ENCODE results near the gene KDM6A. TPM values are rescaled to one million over a fixed set of nuclear protein-coding genes. Genes with fewer than 3 reads are reported as not detected.

The KDM6A gene
- total RNA-seq, 1 donor: 20.3 TPM

DNA sequence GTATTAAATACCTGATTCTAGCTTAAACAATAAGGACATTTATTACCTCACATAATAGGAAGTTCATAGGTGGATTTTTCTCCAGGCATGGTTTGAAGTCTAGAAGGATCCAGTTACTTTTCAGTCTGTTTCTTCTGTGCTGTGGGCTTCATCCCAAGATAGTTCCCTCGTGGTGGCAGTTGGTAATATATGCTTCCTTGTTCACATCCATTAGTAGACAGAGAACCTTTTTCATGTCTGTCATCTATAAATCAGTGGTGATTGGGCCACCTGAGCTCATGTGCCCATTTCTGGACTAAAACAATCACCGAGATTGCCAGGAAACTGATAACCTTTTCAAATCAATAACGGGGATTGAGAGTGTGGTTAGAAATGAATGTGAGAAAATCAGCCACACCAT is 97.7 kb downstream of the KDM6A start:
- Histone ChIP-seq H3K4me3 (ENCODE audit: insufficient read depth, low read length) (no peak overlapping the region), H2AFZ (ENCODE audit: low read length) (no peak overlapping the region), H4K20me1 (ENCODE audit: insufficient read depth, low read length) (peaks cover 32% of the 10 kb centered on the region), H3K36me3 (ENCODE audit: insufficient read depth, low read length) (no peaks in the 10 kb centered on the region), H3K27ac (ENCODE audit: low read depth, low read length) (no peak overlapping the region), H3K4me2 (ENCODE audit: insufficient read depth, low read length) (no peak overlapping the region), H3K27me3 (ENCODE audit: insufficient read depth, low read length) (no peaks in the 10 kb centered on the region), H3K79me2 (ENCODE audit: insufficient read depth, low read length) (peaks cover 74% of the 10 kb centered on the region), H3K4me1 (ENCODE audit: insufficient read depth, low read length) (peaks cover 4% of the 10 kb centered on the region), H3K9me3 (ENCODE audit: low read depth, low read length) (no peaks in the 10 kb centered on the region)
- TF ChIP-seq, protein P1, sequence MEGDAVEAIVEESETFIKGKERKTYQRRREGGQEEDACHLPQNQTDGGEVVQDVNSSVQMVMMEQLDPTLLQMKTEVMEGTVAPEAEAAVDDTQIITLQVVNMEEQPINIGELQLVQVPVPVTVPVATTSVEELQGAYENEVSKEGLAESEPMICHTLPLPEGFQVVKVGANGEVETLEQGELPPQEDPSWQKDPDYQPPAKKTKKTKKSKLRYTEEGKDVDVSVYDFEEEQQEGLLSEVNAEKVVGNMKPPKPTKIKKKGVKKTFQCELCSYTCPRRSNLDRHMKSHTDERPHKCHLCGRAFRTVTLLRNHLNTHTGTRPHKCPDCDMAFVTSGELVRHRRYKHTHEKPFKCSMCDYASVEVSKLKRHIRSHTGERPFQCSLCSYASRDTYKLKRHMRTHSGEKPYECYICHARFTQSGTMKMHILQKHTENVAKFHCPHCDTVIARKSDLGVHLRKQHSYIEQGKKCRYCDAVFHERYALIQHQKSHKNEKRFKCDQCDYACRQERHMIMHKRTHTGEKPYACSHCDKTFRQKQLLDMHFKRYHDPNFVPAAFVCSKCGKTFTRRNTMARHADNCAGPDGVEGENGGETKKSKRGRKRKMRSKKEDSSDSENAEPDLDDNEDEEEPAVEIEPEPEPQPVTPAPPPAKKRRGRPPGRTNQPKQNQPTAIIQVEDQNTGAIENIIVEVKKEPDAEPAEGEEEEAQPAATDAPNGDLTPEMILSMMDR (IDR thresholded peaks at IDR 0.05; ENCODE audit: extremely low read depth, low read depth, low read length): no peak
- no peak for DNase-seq (ENCODE audit: insufficient read length, low spot score, missing footprints)

DNA sequence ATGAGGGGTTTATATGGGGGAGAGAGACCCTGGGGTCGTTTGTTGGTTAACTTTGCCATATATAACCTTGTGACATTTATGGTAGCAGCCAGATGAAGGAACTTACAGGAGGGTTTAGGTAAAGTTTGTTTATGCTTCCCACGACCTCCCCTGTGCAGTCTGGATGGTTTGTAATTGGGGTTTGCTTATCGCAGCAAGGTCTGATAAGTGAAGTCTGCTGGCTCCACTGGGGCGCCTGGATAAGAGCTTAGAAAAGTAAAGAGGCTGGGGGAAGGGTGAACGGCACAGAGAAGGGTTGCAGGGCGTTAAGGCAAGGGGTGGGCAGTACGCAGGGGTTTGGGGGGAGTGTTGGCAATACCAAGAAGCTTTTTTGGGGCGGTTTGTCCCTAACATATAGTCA is 98.7 kb downstream of the KDM6A start:
- Histone ChIP-seq H3K27ac (ENCODE audit: low read depth, low read length) (no peak overlapping the region), H3K4me1 (ENCODE audit: insufficient read depth, low read length) (peaks cover 4% of the 10 kb centered on the region), H3K36me3 (ENCODE audit: insufficient read depth, low read length) (no peaks in the 10 kb centered on the region), H4K20me1 (ENCODE audit: insufficient read depth, low read length) (peaks cover 28% of the 10 kb centered on the region), H3K79me2 (ENCODE audit: insufficient read depth, low read length) (peaks cover 72% of the 10 kb centered on the region), H3K27me3 (ENCODE audit: insufficient read depth, low read length) (no peaks in the 10 kb centered on the region), H3K4me2 (ENCODE audit: insufficient read depth, low read length) (no peak overlapping the region), H2AFZ (ENCODE audit: low read length) (no peak overlapping the region), H3K4me3 (ENCODE audit: insufficient read depth, low read length) (no peak overlapping the region), H3K9me3 (ENCODE audit: low read depth, low read length) (no peaks in the 10 kb centered on the region)
- TF ChIP-seq, protein P1 (IDR thresholded peaks at IDR 0.05; ENCODE audit: extremely low read depth, low read depth, low read length): no peak
- DNase-seq (ENCODE audit: insufficient read length, low spot score, missing footprints): no peak

- Histone ChIP-seq H3K27ac (ENCODE audit: low read depth, low read length) (no peak overlapping the region), H3K27me3 (ENCODE audit: insufficient read depth, low read length) (no peaks in the 10 kb centered on the region), H4K20me1 (ENCODE audit: insufficient read depth, low read length) (peaks cover 32% of the 10 kb centered on the region), H3K79me2 (ENCODE audit: insufficient read depth, low read length) (peaks cover 75% of the 10 kb centered on the region), H2AFZ (ENCODE audit: low read length) (no peak overlapping the region), H3K4me1 (ENCODE audit: insufficient read depth, low read length) (peaks cover 4% of the 10 kb centered on the region), H3K4me2 (ENCODE audit: insufficient read depth, low read length) (no peak overlapping the region), H3K36me3 (ENCODE audit: insufficient read depth, low read length) (no peaks in the 10 kb centered on the region), H3K9me3 (ENCODE audit: low read depth, low read length) (no peaks in the 10 kb centered on the region), H3K4me3 (ENCODE audit: insufficient read depth, low read length) (no peak overlapping the region)
- DNase-seq (ENCODE audit: insufficient read length, low spot score, missing footprints): no peak
- TF ChIP-seq, protein P1 (IDR thresholded peaks at IDR 0.05; ENCODE audit: extremely low read depth, low read depth, low read length): no peak
These were observed 99.1 kb downstream of the KDM6A start for GRCh38 chrX:44972132-44972531.

DNA sequence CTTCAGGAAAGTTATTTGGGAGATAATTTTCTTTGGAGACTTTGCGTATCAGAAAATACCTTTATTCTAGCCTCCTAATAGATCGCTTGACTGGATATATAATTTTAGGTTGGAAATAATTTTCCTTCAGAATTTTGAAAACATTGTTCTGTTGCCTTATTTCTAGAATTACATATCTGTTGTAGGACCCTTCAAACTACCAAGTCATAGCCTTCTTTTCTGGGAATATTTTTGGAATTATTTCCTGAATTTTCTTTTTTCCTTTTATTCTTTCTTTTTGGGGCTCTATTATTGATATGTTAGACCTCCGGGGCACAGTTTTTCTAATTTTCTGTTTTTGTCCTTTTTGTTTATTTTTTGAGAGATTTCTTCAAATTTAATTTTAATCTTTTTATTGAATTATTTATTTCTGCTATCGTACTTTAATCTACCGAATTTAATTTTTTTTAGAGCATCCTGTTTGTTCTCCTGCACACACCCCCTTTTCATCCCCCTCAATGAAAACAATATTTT is 100.5 kb downstream of the KDM6A start:
- DNase-seq (ENCODE audit: insufficient read length, low spot score, missing footprints): no peak
- Histone ChIP-seq H3K36me3 (ENCODE audit: insufficient read depth, low read length) (no peaks in the 10 kb centered on the region), H3K79me2 (ENCODE audit: insufficient read depth, low read length) (peaks cover 70% of the 10 kb centered on the region), H3K9me3 (ENCODE audit: low read depth, low read length) (no peaks in the 10 kb centered on the region), H3K4me3 (ENCODE audit: insufficient read depth, low read length) (no peak overlapping the region), H3K27ac (ENCODE audit: low read depth, low read length) (no peak overlapping the region), H2AFZ (ENCODE audit: low read length) (no peak overlapping the region), H3K27me3 (ENCODE audit: insufficient read depth, low read length) (no peaks in the 10 kb centered on the region), H3K4me1 (ENCODE audit: insufficient read depth, low read length) (peaks cover 4% of the 10 kb centered on the region), H4K20me1 (ENCODE audit: insufficient read depth, low read length) (peaks cover 24% of the 10 kb centered on the region), H3K4me2 (ENCODE audit: insufficient read depth, low read length) (no peak overlapping the region)
- TF ChIP-seq, protein P1 (IDR thresholded peaks at IDR 0.05; ENCODE audit: extremely low read depth, low read depth, low read length): no peak
